Mesenchymal stem cell (in vitro differentiated cells and primary cell): ENCODE results near the gene NEDD4L.
"Not testable (repeated sequence)": the region's sequence is repeated elsewhere in the genome, so short reads cannot be mapped to it uniquely, and the experiment has no call there.

Experiments used
- DNase-seq: peaks from one replicate; pipeline ENCODE4 v3.0.0-alpha.2; 2013
- H2AFZ ChIP-seq: one replicate; pipeline ENCODE4 v1.6.1; 2013; ENCODE audit warnings: low read depth, mild to moderate bottlenecking, control low read depth, inconsistent platforms, low read length, moderate library complexity
- H2AK5ac ChIP-seq: 2 replicates; pipeline ENCODE4 v1.6.1; 2013; ENCODE audit warnings: low read length, moderate library complexity, mild to moderate bottlenecking, inconsistent platforms; ENCODE audit not compliant: severe bottlenecking
- H2BK120ac ChIP-seq: one replicate; pipeline ENCODE4 v1.6.1; 2013; ENCODE audit warnings: low read depth, mild to moderate bottlenecking, inconsistent platforms, low read length, moderate library complexity
- H2BK12ac ChIP-seq, 2 experiments: one replicate each; pipeline ENCODE4 v1.6.1; 2013; ENCODE audit warnings: inconsistent platforms in 2 of 2, low read length in 2 of 2, mild to moderate bottlenecking in 2 of 2, moderate library complexity in 2 of 2, control low read depth in 1 of 2
- H2BK15ac ChIP-seq: one replicate; pipeline ENCODE4 v1.6.1; 2013; ENCODE audit warnings: mild to moderate bottlenecking, low read depth, inconsistent platforms; ENCODE audit not compliant: poor library complexity, severe bottlenecking
- H2BK5ac ChIP-seq: 2 replicates; pipeline ENCODE4 v1.6.1; 2013; ENCODE audit warnings: low read depth, mild to moderate bottlenecking, low read length, control low read depth, inconsistent platforms; ENCODE audit not compliant: poor library complexity, severe bottlenecking
- H3K14ac ChIP-seq, 2 experiments: one replicate each; pipeline ENCODE4 v1.6.1; 2013; ENCODE audit warnings: inconsistent platforms in 2 of 2, low read length in 2 of 2, control low read depth in 1 of 2, mild to moderate bottlenecking in 1 of 2, moderate library complexity in 1 of 2
- H3K18ac ChIP-seq, 2 experiments: one replicate each; pipeline ENCODE4 v1.6.1; 2013; ENCODE audit warnings: inconsistent platforms in 2 of 2, low read length in 2 of 2, control low read depth in 1 of 2, low read depth in 1 of 2, mild to moderate bottlenecking in 1 of 2
- H3K23ac ChIP-seq, 2 experiments: one replicate each; pipeline ENCODE4 v1.6.1; 2013; ENCODE audit warnings: inconsistent platforms in 2 of 2, low read length in 2 of 2, mild to moderate bottlenecking in 2 of 2, moderate library complexity in 2 of 2, control low read depth in 1 of 2
- H3K27ac ChIP-seq: 2 replicates; pipeline ENCODE4 v1.5.1; 2013; ENCODE audit warnings: mild to moderate bottlenecking, moderate library complexity, low read length, control low read depth, inconsistent platforms; ENCODE audit not compliant: poor library complexity, severe bottlenecking
- H3K27me3 ChIP-seq, 2 experiments: 2 replicates each; pipeline versions ENCODE4 v1.6.1 to v1.7.0; 2013; ENCODE audit warnings: low read length in 2 of 2, mild to moderate bottlenecking in 2 of 2, moderate library complexity in 2 of 2, control low read depth in 1 of 2, inconsistent platforms in 1 of 2; ENCODE audit not compliant: control insufficient read depth in 1 of 2, insufficient read depth in 1 of 2
- H3K36me3 ChIP-seq, 2 experiments: 2 replicates each; pipeline versions ENCODE4 v1.6.1 to v1.7.0; 2013; ENCODE audit warnings: low read length in 2 of 2, control low read depth in 1 of 2, inconsistent platforms in 1 of 2, low read depth in 1 of 2, mild to moderate bottlenecking in 1 of 2; ENCODE audit not compliant: insufficient read depth in 2 of 2, control insufficient read depth in 1 of 2
- H3K4ac ChIP-seq, 2 experiments: one replicate each; pipeline ENCODE4 v1.6.1; 2013; ENCODE audit warnings: inconsistent platforms in 2 of 2, low read length in 2 of 2, mild to moderate bottlenecking in 2 of 2, moderate library complexity in 2 of 2, control low read depth in 1 of 2, low read depth in 1 of 2
- H3K4me1 ChIP-seq: 2 replicates; pipeline ENCODE4 v1.6.1; 2013; ENCODE audit warnings: low read depth, low read length, control low read depth; ENCODE audit not compliant: control insufficient read depth, insufficient read depth
- H3K4me2 ChIP-seq: 2 replicates; pipeline ENCODE4 v1.6.1; 2013; ENCODE audit warnings: low read length, mild to moderate bottlenecking, inconsistent platforms; ENCODE audit not compliant: poor library complexity, severe bottlenecking
- H3K4me3 ChIP-seq, 2 experiments: 2 replicates each; pipeline versions ENCODE4 v1.5.1 to v1.7.0; 2013; ENCODE audit warnings: low read length in 2 of 2, mild to moderate bottlenecking in 2 of 2, control low read depth in 1 of 2, low read depth in 1 of 2; ENCODE audit not compliant: insufficient read depth in 1 of 2
- H3K79me1 ChIP-seq: replicated peaks from 2 replicates; pipeline ENCODE4 v1.6.1; 2013; ENCODE audit warnings: mild to moderate bottlenecking, control low read depth, low read length, inconsistent platforms; ENCODE audit not compliant: poor library complexity, severe bottlenecking
- H3K9ac ChIP-seq: 2 replicates; pipeline ENCODE4 v1.7.0; 2013; ENCODE audit warnings: mild to moderate bottlenecking, low read length, moderate library complexity
- H3K9me3 ChIP-seq: 2 replicates; pipeline ENCODE4 v1.7.0; 2013; ENCODE audit warnings: mild to moderate bottlenecking, low read length; ENCODE audit not compliant: control insufficient read depth
- H4K8ac ChIP-seq: one replicate; pipeline ENCODE4 v1.6.1; 2013; ENCODE audit warnings: inconsistent platforms, mild to moderate bottlenecking, low read length, moderate library complexity
- H4K91ac ChIP-seq: one replicate; pipeline ENCODE4 v1.6.1; 2013; ENCODE audit warnings: mild to moderate bottlenecking, low read length, inconsistent platforms
- WGBS: methylation state at CpG from one replicate; pipeline ENCODE4 v1.1.7; 2013; ENCODE audit warnings: mixed read lengths; 5-methylcytosine and 5-hydroxymethylcytosine counted together

The NEDD4L gene

GRCh38 chr18:58435221-58436005 lies 391.4 kb downstream of the NEDD4L start:
- not testable (repeated sequence) for H3K4me2 ChIP-seq, H2AFZ ChIP-seq, H3K36me3 ChIP-seq, H2BK5ac ChIP-seq, H3K14ac ChIP-seq, H3K27me3 ChIP-seq, H2AK5ac ChIP-seq, H2BK12ac ChIP-seq, H4K8ac ChIP-seq, H3K27ac ChIP-seq, H4K91ac ChIP-seq, DNase-seq, H3K4me1 ChIP-seq, H2BK15ac ChIP-seq, H3K9ac ChIP-seq, H3K9me3 ChIP-seq, H3K79me1 ChIP-seq, H3K4me3 ChIP-seq, H3K18ac ChIP-seq, H3K4ac ChIP-seq, H2BK120ac ChIP-seq, H3K23ac ChIP-seq
- 86% methylated on average over 4 of the region's 7 CpGs for WGBS

DNA sequence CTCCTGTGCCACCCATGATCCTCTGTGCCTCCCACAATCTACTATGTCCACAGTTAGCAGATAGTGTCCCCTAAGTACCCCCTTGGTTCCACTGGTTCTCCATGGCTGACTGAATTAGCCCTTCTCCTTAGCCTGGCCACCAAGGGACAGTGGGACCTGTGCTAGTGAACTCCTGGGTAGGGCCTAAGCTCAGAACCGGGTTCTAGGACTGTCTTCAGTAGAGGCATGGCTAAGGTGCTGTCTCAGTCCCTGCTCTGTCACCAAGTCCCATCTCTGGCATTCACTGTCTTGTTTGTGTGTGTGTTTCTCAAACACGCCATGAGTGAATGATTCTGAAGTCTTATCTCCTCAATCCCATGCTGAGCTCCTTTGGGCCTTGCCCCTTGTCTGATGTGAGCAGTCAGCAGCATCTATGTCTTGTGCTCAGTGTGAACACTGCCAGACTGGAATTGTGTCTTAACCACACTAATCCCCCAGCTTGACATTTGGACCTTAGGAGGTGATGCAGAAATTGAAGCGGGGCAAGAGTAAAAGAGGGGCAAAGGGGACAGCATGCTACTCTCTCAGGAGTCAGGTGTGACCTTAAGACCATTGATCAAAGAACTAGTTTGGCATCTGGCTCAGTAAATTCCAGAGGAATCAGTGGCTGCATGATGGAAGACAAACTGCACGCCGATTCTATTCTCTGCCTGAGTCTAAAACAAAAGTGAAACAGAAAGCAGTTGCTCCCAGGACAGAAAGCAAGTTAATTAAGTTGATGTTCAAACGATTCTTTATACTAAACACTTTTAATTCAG lies 394.3 kb downstream of the NEDD4L start:
- peak; percentile 29 for DNase-seq
- no peak overlapping the region for H4K8ac ChIP-seq
- H3K27me3 ChIP-seq: peaks cover 0 to 6% of the 10 kb centered on the region in 2 experiments
- no peaks in the 10 kb centered on the region for H3K79me1 ChIP-seq
- WGBS: 92% methylated on average over 5 of the region's 6 CpGs
- no peaks in the 10 kb centered on the region for H3K9me3 ChIP-seq
- H3K4me2 ChIP-seq: no peak overlapping the region
- no peak overlapping the region for H2BK120ac ChIP-seq
- H2AK5ac ChIP-seq: no peak overlapping the region
- no peak overlapping the region for H2AFZ ChIP-seq
- H3K4ac ChIP-seq: no peak overlapping the region
- no peak overlapping the region for H2BK15ac ChIP-seq
- H3K14ac ChIP-seq: no peak overlapping the region
- no peak overlapping the region for H4K91ac ChIP-seq
- H3K4me3 ChIP-seq: peak overlapping the region in 1 of 2 experiments; percentile 73
- no peak overlapping the region for H2BK12ac ChIP-seq
- no peak overlapping the region for H3K18ac ChIP-seq
- peak overlapping the region; percentile 79 for H3K9ac ChIP-seq
- no peaks in the 10 kb centered on the region for H3K36me3 ChIP-seq
- H2BK5ac ChIP-seq: no peak overlapping the region
- H3K27ac ChIP-seq: no peak overlapping the region
- no peak overlapping the region for H3K23ac ChIP-seq
- peaks cover 3% of the 10 kb centered on the region for H3K4me1 ChIP-seq

- Histone ChIP-seq H3K27ac (no peak overlapping the region), H2BK15ac (no peak overlapping the region), H2AFZ (no peak overlapping the region), H3K4me2 (no peak overlapping the region), H4K91ac (no peak overlapping the region), H3K14ac (no peak overlapping the region), H4K8ac (peak overlapping the region; percentile 69), H2BK120ac (no peak overlapping the region), H3K36me3 (no peaks in the 10 kb centered on the region), H2BK12ac (no peak overlapping the region), H3K4me1 (peaks cover 3% of the 10 kb centered on the region), H3K27me3 (peaks cover 0 to 6% of the 10 kb centered on the region in 2 experiments), H3K79me1 (no peaks in the 10 kb centered on the region), H2BK5ac (no peak overlapping the region), H3K9me3 (no peaks in the 10 kb centered on the region), H3K4me3 (peak overlapping the region in 1 of 2 experiments; percentile 73), H3K9ac (peak overlapping the region; percentile 79), H3K23ac (no peak overlapping the region), H2AK5ac (no peak overlapping the region), H3K4ac (no peak overlapping the region), H3K18ac (no peak overlapping the region)
- no peak for DNase-seq
- 97% methylated on average over 1 of the region's 3 CpGs for WGBS
These were observed 394.9 kb downstream of the NEDD4L start for GRCh38 chr18:58438958-58439300.

GRCh38 chr18:58443671-58444070 lies 399.6 kb downstream of the NEDD4L start:
- Histone ChIP-seq H4K91ac (no peak overlapping the region), H3K36me3 (no peaks in the 10 kb centered on the region), H3K9ac (no peak overlapping the region), H2BK5ac (no peak overlapping the region), H2BK120ac (no peak overlapping the region), H3K23ac (no peak overlapping the region), H3K4me1 (peaks cover 5% of the 10 kb centered on the region), H2AK5ac (no peak overlapping the region), H3K14ac (no peak overlapping the region), H4K8ac (no peak overlapping the region), H3K4me3 (no peak overlapping the region), H3K27me3 (peaks cover 0 to 6% of the 10 kb centered on the region in 2 experiments), H3K9me3 (no peaks in the 10 kb centered on the region), H3K4ac (no peak overlapping the region), H3K4me2 (no peak overlapping the region), H3K27ac (no peak overlapping the region), H2AFZ (no peak overlapping the region), H2BK12ac (no peak overlapping the region), H3K18ac (no peak overlapping the region), H2BK15ac (no peak overlapping the region), H3K79me1 (no peaks in the 10 kb centered on the region)
- DNase-seq: no peak
- 63% methylated on average over 6 of the region's 6 CpGs for WGBS
